ENCODE measurements around the gene DCPS. TPM values are rescaled to one million over a fixed set of nuclear protein-coding genes. Genes with fewer than 3 reads are reported as not detected.

The DCPS gene
- polyA plus RNA-seq, 1 of the 3 experiments (the other 2 are of a cell fraction): 48.1 TPM

DNA sequence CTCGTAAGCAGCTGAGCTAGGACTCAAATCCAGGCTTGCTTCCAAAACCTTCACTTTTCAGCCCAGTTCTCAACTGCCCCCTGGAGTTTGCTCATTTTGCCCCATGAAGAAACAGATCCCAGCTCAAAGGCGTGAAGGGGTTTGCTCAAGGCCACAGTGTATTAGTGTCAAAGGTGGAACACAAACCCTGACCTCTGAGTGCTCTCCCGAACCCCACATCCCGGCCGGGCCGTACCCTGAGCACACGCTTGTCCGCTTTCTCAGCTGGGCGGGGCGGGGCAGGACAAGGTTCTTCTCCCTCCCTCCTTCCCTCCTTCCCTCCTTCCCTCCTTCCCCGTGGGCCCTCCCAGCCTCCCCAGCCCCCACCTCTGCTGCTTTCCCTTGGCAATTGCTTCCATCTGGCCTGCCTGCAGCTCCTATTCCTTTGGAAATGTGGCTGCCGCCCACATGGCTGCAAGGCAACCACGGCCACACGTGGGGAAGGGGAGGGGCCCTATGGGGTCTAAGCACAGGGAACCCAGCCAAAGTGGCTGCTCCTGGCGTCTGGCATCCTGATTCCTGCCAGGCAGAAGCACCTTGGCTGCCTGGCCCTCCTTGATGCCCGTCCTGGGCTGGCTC, 55.7 kb downstream of the DCPS start:
- H3K9me3 ChIP-seq: no peaks in the 10 kb centered on the region
- WGBS (ENCODE audit: low lambda C conversion rate): 65% methylated on average over 16 of the region's 16 CpGs
- ChIA-PET POLR2A (interaction anchor here (1.4 kb wide), 1 partner anchor 56 kb away, joined by 3 read pairs; the partner anchor contains the start of gene DCPS), CTCF (interaction anchor here (0.7 to 1.3 kb wide), 4 partner anchors 41 to 398 kb away, joined by 3 to 4 read pairs (median 3); no protein-coding TSS in a partner anchor)
- H3F3A ChIP-seq (replicated peaks; ENCODE audit: insufficient read depth): no peaks in the 10 kb centered on the region
- no peaks in the 10 kb centered on the region for H3K36me3 ChIP-seq (replicated peaks in 1 of 2; ENCODE audit: control insufficient read depth in 1 of 2, insufficient read depth in 2 of 2, low read length in 1 of 2)
- no peak overlapping the region for H3K9ac ChIP-seq
- no peak for TF ChIP-seq TEAD4 (IDR thresholded peaks at IDR 0.05; ENCODE audit: borderline replicate concordance, insufficient read depth)
- TF ChIP-seq, protein P1, sequence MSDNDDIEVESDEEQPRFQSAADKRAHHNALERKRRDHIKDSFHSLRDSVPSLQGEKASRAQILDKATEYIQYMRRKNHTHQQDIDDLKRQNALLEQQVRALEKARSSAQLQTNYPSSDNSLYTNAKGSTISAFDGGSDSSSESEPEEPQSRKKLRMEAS (IDR thresholded peaks at IDR 0.05; ENCODE audit: low read depth): peak; percentile 73
- 0 out of 2 replicates have a peak, but pooled peaks have one; percentile 15 for TF ChIP-seq GATA2 (CRISPR knock-in tag; IDR thresholded peaks at IDR 0.05)
- 0 out of 2 replicates have a peak, but pooled peaks have one; percentile 28 for TF ChIP-seq USF1 (IDR thresholded peaks at IDR 0.05; ENCODE audit: borderline replicate concordance, low read depth)
- no peak for TF ChIP-seq USF2 (IDR thresholded peaks at IDR 0.05; ENCODE audit: borderline replicate concordance, low read depth, low read length)
- TF ChIP-seq RAD21 (IDR thresholded peaks at IDR 0.05; ENCODE audit: low read length): 0 out of 2 replicates have a peak, but pooled peaks have one; percentile 11
- TF ChIP-seq NFIC (IDR thresholded peaks at IDR 0.05; ENCODE audit: borderline replicate concordance): peak; percentile 67
- no peak for TF ChIP-seq SMC3 (IDR thresholded peaks at IDR 0.05; ENCODE audit: low read depth, low read length)
- peak; percentile 76 for TF ChIP-seq FOXJ3 (CRISPR knock-in tag; IDR thresholded peaks at IDR 0.05)
- peak; percentile 85 for TF ChIP-seq TCF12 (IDR thresholded peaks at IDR 0.05)
- peak; percentile 92 for TF ChIP-seq MXI1 (IDR thresholded peaks at IDR 0.05; ENCODE audit: low read depth, low read length)
- peak in 1 of 2 experiments; percentile 29; a peak in 1 of 4 replicates for TF ChIP-seq EP300 (IDR thresholded peaks at IDR 0.05; ENCODE audit: borderline replicate concordance in 1 of 2, low read depth in 1 of 2, low read length in 1 of 2)
- TF ChIP-seq, protein P2, sequence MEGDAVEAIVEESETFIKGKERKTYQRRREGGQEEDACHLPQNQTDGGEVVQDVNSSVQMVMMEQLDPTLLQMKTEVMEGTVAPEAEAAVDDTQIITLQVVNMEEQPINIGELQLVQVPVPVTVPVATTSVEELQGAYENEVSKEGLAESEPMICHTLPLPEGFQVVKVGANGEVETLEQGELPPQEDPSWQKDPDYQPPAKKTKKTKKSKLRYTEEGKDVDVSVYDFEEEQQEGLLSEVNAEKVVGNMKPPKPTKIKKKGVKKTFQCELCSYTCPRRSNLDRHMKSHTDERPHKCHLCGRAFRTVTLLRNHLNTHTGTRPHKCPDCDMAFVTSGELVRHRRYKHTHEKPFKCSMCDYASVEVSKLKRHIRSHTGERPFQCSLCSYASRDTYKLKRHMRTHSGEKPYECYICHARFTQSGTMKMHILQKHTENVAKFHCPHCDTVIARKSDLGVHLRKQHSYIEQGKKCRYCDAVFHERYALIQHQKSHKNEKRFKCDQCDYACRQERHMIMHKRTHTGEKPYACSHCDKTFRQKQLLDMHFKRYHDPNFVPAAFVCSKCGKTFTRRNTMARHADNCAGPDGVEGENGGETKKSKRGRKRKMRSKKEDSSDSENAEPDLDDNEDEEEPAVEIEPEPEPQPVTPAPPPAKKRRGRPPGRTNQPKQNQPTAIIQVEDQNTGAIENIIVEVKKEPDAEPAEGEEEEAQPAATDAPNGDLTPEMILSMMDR (IDR thresholded peaks at IDR 0.05): peak; percentile 19; the same call in 1 of the 2 replicates
- 0 out of 2 replicates have a peak, but pooled peaks have one; percentile 50 for TF ChIP-seq SIN3A (IDR thresholded peaks at IDR 0.05; ENCODE audit: borderline replicate concordance, low read depth, low read length)
- TF ChIP-seq FOXM1 (IDR thresholded peaks at IDR 0.05; ENCODE audit: low read depth): no peak
- TF ChIP-seq RCOR1 (IDR thresholded peaks at IDR 0.05; ENCODE audit: low read length): peak; percentile 55; the same call in 1 of the 2 replicates
- TF ChIP-seq ZBTB33 (IDR thresholded peaks at IDR 0.05; ENCODE audit: borderline replicate concordance, low read depth): no peak
- no peaks in the 10 kb centered on the region for H4K20me1 ChIP-seq (ENCODE audit: insufficient read depth)
- DNase-seq: peak; percentile 86
- no peak overlapping the region for H2AFZ ChIP-seq (ENCODE audit: low read depth)
- H3K4me3 ChIP-seq (ENCODE audit: low read depth in 2 of 2, low read length in 1 of 2): no peak overlapping the region
- peak overlapping the region in 1 of 2 experiments; percentile 58; a peak in 2 of 4 replicates for H3K27ac ChIP-seq (ENCODE audit: low read depth in 2 of 2, low read length in 1 of 2)
- peak overlapping the region; percentile 50; the same call in 1 of the 2 replicates for H3K4me2 ChIP-seq
- H3K27me3 ChIP-seq (ENCODE audit: insufficient read depth): no peaks in the 10 kb centered on the region
- no peaks in the 10 kb centered on the region for H3K9me2 ChIP-seq
- H3K79me2 ChIP-seq (ENCODE audit: insufficient read depth): peaks cover 57% of the 10 kb centered on the region
- peaks cover 16 to 39% of the 10 kb centered on the region in 2 experiments; a peak in 2 of 4 replicates for H3K4me1 ChIP-seq (ENCODE audit: control insufficient read depth in 1 of 2, insufficient read depth in 2 of 2, low read depth in 1 of 2, low read length in 1 of 2)

Measured in SK-N-SH (cell line).